SK-N-SH (cell line): Measurements from ENCODE around the gene CHST11. TPM values are rescaled to one million over a fixed set of nuclear protein-coding genes. Genes with fewer than 3 reads are reported as not detected.

ENCODE experiments used
- CTCF ChIA-PET: fragments of 300-600, 350-600 bp; formaldehyde crosslinking; extraction: SDS; loops from one replicate; lab custom pipeline; 2021; lab: Yijun Ruan, JAX
- POLR2A ChIA-PET: fragments of 350-600 bp; sonication (Branson Sonifier 250); formaldehyde crosslinking; extraction: SDS; loops from one replicate; lab custom pipeline; 2020; ENCODE audit warnings: antibody characterized with exemption, inconsistent platforms; lab: Yijun Ruan, JAX
- DNase-seq: peaks from one replicate; pipeline ENCODE4 v3.0.0; 2012
- H2AFZ ChIP-seq: fragments of 200-600 bp; sonication (generic); 2 replicates; pipeline ENCODE4 v1.8.1; 2016; ENCODE audit warnings: antibody characterized with exemption, mild to moderate bottlenecking, low read depth
- H3F3A ChIP-seq: fragments of 200-600 bp; sonication (generic); replicated peaks from 2 replicates; pipeline ENCODE3; 2016; ENCODE audit warnings: antibody characterized with exemption, mild to moderate bottlenecking; ENCODE audit not compliant: insufficient read depth
- H3K27ac ChIP-seq, 2 experiments: fragments of 200-500 bp in 1 of 2; fragments of 200-600 bp in 1 of 2; sonication (Bioruptor generic) in 1 of 2; sonication (generic), shearing (Covaris generic) in 1 of 2; 2 replicates each; pipeline versions ENCODE4 v1.5.1 to v1.6.1; 2014 to 2016; ENCODE audit warnings: low read depth in 2 of 2, inconsistent platforms in 1 of 2, low read length in 1 of 2, mild to moderate bottlenecking in 1 of 2, mixed read lengths in 1 of 2
- H3K27me3 ChIP-seq: fragments of 200-600 bp; sonication (generic), shearing (Covaris generic); 2 replicates; pipeline ENCODE4 v1.6.1; 2016; ENCODE audit warnings: mixed run types; ENCODE audit not compliant: insufficient read depth
- H3K36me3 ChIP-seq, 2 experiments: fragments of 200-500 bp in 1 of 2; fragments of 200-600 bp in 1 of 2; sonication (Bioruptor generic) in 1 of 2; sonication (generic) in 1 of 2; replicated peaks in 1 of 2; 2 replicates each; pipeline versions ENCODE3 to v1.5.1; 2014 to 2016; ENCODE audit warnings: low read length in 1 of 2, mild to moderate bottlenecking in 1 of 2; ENCODE audit not compliant: insufficient read depth in 2 of 2, control insufficient read depth in 1 of 2
- H3K4me1 ChIP-seq, 2 experiments: fragments of 200-500 bp in 1 of 2; fragments of 200-600 bp in 1 of 2; sonication (Bioruptor generic) in 1 of 2; sonication (generic), shearing (Covaris generic) in 1 of 2; 2 replicates each; pipeline versions ENCODE4 v1.5.1 to v1.6.1; 2014 to 2016; ENCODE audit warnings: low read depth in 1 of 2, low read length in 1 of 2, mixed run types in 1 of 2; ENCODE audit not compliant: insufficient read depth in 2 of 2, control insufficient read depth in 1 of 2
- H3K4me2 ChIP-seq: fragments of 200-600 bp; sonication (generic), shearing (Covaris generic); 2 replicates; pipeline ENCODE4 v1.6.1; 2017; ENCODE audit warnings: mixed run types
- H3K4me3 ChIP-seq, 2 experiments: fragments of 200-500 bp in 1 of 2; fragments of 200-600 bp in 1 of 2; sonication (Bioruptor generic) in 1 of 2; sonication (generic), shearing (Covaris generic) in 1 of 2; 2 replicates each; pipeline versions ENCODE4 v1.5.1 to v1.8.1; 2014 to 2016; ENCODE audit warnings: low read depth in 2 of 2, inconsistent platforms in 1 of 2, low read length in 1 of 2, mild to moderate bottlenecking in 1 of 2, mixed read lengths in 1 of 2, moderate library complexity in 1 of 2
- H3K79me2 ChIP-seq: fragments of 200-600 bp; sonication (generic); 2 replicates; pipeline ENCODE4 v1.8.1; 2017; ENCODE audit warnings: mild to moderate bottlenecking; ENCODE audit not compliant: insufficient read depth
- H3K9ac ChIP-seq: fragments of 200-600 bp; sonication (generic); 2 replicates; pipeline ENCODE4 v1.6.1; 2017; ENCODE audit warnings: mixed run types
- H3K9me2 ChIP-seq: fragments of 200-600 bp; sonication (generic); 2 replicates; pipeline ENCODE4 v1.6.1; 2017; ENCODE audit warnings: mixed run types
- H3K9me3 ChIP-seq: fragments of 200-600 bp; sonication (generic); 2 replicates; pipeline ENCODE4 v1.6.1; 2017; ENCODE audit warnings: mixed run types, mild to moderate bottlenecking, moderate library complexity
- H4K20me1 ChIP-seq: fragments of 200-600 bp; sonication (generic); 2 replicates; pipeline ENCODE4 v1.6.1; 2017; ENCODE audit warnings: mild to moderate bottlenecking, mixed run types; ENCODE audit not compliant: insufficient read depth
- EP300 ChIP-seq, 2 experiments: IDR thresholded peaks; 2 replicates each; pipeline versions ENCODE4 v1.4.0 to v1.6.1; 2012; ENCODE audit warnings: borderline replicate concordance in 1 of 2, low read depth in 1 of 2, low read length in 1 of 2
- EZH2phosphoT487 ChIP-seq: fragments of 200-600 bp; sonication (generic); IDR thresholded peaks from 2 replicates; pipeline ENCODE4 v1.6.1; 2017; ENCODE audit warnings: low read depth, mixed run types, mild to moderate bottlenecking, antibody characterized with exemption, moderate library complexity, borderline replicate concordance
- GABPA ChIP-seq: IDR thresholded peaks from 2 replicates; pipeline ENCODE4 v1.4.0; 2012; ENCODE audit warnings: low read depth, mild to moderate bottlenecking
- MEF2A ChIP-seq: IDR thresholded peaks from 2 replicates; pipeline ENCODE4 v1.4.0; 2012; ENCODE audit warnings: low read depth, borderline replicate concordance
- NRF1 ChIP-seq: IDR thresholded peaks from 2 replicates; pipeline ENCODE4 v1.6.1; 2012; ENCODE audit warnings: low read depth, mild to moderate bottlenecking, low read length
- POLR2AphosphoS5 ChIP-seq: IDR thresholded peaks from 2 replicates; pipeline ENCODE4 v1.6.1; 2012; ENCODE audit warnings: low read depth, low read length
- RCOR1 ChIP-seq: fragments of 150-350 bp; IDR thresholded peaks from 2 replicates; pipeline ENCODE4 v1.6.1; 2017; ENCODE audit warnings: antibody characterized with exemption, low read length
- RXRA ChIP-seq: IDR thresholded peaks from 2 replicates; pipeline ENCODE4 v1.4.0; 2012; ENCODE audit warnings: low read depth, mild to moderate bottlenecking, borderline replicate concordance
- YY1 ChIP-seq: IDR thresholded peaks from 2 replicates; pipeline ENCODE4 v1.4.0; 2012; ENCODE audit warnings: low read depth, mild to moderate bottlenecking
- WGBS: methylation state at CpG from one replicate; pipeline ENCODE4 v1.1.6; 2017; ENCODE audit warnings: low lambda C conversion rate; 5-methylcytosine and 5-hydroxymethylcytosine counted together
- polyA plus RNA-seq, 3 experiments: library from polyadenylated mRNA; depleted of rRNA; stranded (reverse); fragments of >200 nt; gene quantifications; 2 replicates each; pipeline ENCODE4 v1.2.3, GENCODE V29; 2012
- TF ChIP-seq, protein P1 (sequence below): fragments of 150-350 bp; IDR thresholded peaks from 2 replicates; pipeline ENCODE4 v1.6.1; 2016; ENCODE audit warnings: mild to moderate bottlenecking, low read depth, low read length
- TF ChIP-seq, protein P2 (sequence below): IDR thresholded peaks from 2 replicates; pipeline ENCODE4 v1.4.0; 2012; ENCODE audit warnings: low read depth
- TF ChIP-seq, protein P3 (sequence below): IDR thresholded peaks from 2 replicates; pipeline ENCODE4; 2012
- TF ChIP-seq, protein P4 (sequence below): IDR thresholded peaks from 2 replicates; pipeline ENCODE4 v1.6.1; 2012; ENCODE audit warnings: mild to moderate bottlenecking, low read depth, low read length, moderate library complexity

Gene CHST11
- polyA plus RNA-seq, 1 of the 3 experiments (the other 2 are of a cell fraction), result 18.6 TPM

DNA sequence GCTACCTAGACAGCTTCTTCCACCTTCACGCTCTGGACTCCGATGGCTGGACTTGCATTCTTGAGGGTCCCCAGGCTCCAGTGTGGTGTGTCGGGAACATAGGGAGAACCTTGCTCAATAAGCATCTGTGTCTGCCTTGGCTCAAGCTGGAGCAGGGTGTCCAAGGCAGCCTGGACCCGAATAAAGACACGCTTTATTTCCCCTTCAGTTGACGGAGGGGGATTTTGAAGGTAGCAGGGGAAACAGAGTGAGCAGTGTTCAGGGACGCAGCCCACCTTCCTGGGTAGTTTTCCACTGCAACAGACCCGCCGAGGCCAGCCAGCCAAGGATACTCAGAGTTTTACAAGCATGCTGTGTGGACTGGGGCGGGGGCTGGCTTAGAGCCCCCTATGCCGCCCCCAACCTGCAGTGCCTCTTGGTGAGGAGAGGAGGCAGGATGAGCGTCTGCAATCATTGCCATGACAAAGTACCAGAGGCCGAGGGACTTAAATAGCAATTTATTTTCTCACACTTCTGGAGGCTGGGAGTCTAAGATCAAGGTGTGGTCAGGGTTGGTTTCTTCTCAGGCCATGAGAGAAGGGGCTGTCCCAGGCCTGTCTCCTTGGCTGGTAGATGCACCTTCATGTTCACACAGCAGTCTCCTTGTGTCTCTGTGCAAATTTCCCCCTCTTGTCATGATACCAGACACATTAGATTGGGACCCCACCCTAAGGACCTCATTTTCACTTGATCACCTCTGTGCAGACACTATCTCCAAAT, 201.2 kb downstream of the CHST11 start:
- no peaks in the 10 kb centered on the region for H4K20me1 ChIP-seq
- no peak overlapping the region for H3K4me3 ChIP-seq
- no peaks in the 10 kb centered on the region for H3K36me3 ChIP-seq
- H3K4me2 ChIP-seq, result no peak overlapping the region
- H2AFZ ChIP-seq, result no peak overlapping the region
- H3K9ac ChIP-seq, result no peak overlapping the region
- POLR2A ChIA-PET, result no interaction called here
- no peak for DNase-seq
- CTCF ChIA-PET, result no interaction called here
- TF ChIP-seq, protein P1, sequence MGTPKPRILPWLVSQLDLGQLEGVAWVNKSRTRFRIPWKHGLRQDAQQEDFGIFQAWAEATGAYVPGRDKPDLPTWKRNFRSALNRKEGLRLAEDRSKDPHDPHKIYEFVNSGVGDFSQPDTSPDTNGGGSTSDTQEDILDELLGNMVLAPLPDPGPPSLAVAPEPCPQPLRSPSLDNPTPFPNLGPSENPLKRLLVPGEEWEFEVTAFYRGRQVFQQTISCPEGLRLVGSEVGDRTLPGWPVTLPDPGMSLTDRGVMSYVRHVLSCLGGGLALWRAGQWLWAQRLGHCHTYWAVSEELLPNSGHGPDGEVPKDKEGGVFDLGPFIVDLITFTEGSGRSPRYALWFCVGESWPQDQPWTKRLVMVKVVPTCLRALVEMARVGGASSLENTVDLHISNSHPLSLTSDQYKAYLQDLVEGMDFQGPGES, result no peak
- TF ChIP-seq EP300 (IDR thresholded peaks at IDR 0.05; ENCODE audit: borderline replicate concordance in 1 of 2, low read depth in 1 of 2, low read length in 1 of 2) (no peak), RXRA (no peak), MEF2A (no peak), YY1 (no peak), GABPA (no peak), EZH2phosphoT487 (no peak), RCOR1 (no peak), POLR2AphosphoS5 (no peak), NRF1 (no peak)
- TF ChIP-seq, protein P2, sequence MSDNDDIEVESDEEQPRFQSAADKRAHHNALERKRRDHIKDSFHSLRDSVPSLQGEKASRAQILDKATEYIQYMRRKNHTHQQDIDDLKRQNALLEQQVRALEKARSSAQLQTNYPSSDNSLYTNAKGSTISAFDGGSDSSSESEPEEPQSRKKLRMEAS, result no peak
- TF ChIP-seq, protein P3, sequence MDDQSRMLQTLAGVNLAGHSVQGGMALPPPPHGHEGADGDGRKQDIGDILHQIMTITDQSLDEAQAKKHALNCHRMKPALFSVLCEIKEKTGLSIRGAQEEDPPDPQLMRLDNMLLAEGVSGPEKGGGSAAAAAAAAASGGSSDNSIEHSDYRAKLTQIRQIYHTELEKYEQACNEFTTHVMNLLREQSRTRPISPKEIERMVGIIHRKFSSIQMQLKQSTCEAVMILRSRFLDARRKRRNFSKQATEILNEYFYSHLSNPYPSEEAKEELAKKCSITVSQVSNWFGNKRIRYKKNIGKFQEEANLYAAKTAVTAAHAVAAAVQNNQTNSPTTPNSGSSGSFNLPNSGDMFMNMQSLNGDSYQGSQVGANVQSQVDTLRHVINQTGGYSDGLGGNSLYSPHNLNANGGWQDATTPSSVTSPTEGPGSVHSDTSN, result no peak
- TF ChIP-seq, protein P4, sequence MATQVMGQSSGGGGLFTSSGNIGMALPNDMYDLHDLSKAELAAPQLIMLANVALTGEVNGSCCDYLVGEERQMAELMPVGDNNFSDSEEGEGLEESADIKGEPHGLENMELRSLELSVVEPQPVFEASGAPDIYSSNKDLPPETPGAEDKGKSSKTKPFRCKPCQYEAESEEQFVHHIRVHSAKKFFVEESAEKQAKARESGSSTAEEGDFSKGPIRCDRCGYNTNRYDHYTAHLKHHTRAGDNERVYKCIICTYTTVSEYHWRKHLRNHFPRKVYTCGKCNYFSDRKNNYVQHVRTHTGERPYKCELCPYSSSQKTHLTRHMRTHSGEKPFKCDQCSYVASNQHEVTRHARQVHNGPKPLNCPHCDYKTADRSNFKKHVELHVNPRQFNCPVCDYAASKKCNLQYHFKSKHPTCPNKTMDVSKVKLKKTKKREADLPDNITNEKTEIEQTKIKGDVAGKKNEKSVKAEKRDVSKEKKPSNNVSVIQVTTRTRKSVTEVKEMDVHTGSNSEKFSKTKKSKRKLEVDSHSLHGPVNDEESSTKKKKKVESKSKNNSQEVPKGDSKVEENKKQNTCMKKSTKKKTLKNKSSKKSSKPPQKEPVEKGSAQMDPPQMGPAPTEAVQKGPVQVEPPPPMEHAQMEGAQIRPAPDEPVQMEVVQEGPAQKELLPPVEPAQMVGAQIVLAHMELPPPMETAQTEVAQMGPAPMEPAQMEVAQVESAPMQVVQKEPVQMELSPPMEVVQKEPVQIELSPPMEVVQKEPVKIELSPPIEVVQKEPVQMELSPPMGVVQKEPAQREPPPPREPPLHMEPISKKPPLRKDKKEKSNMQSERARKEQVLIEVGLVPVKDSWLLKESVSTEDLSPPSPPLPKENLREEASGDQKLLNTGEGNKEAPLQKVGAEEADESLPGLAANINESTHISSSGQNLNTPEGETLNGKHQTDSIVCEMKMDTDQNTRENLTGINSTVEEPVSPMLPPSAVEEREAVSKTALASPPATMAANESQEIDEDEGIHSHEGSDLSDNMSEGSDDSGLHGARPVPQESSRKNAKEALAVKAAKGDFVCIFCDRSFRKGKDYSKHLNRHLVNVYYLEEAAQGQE, result no peak
- H3K9me3 ChIP-seq, result no peaks in the 10 kb centered on the region
- H3F3A ChIP-seq, result no peaks in the 10 kb centered on the region
- H3K27me3 ChIP-seq, result no peaks in the 10 kb centered on the region
- no peaks in the 10 kb centered on the region for H3K79me2 ChIP-seq
- 90% methylated on average over 13 of the region's 13 CpGs for WGBS
- no peaks in the 10 kb centered on the region for H3K9me2 ChIP-seq
- H3K27ac ChIP-seq, result no peak overlapping the region
- H3K4me1 ChIP-seq, result peaks cover 0 to 8% of the 10 kb centered on the region in 2 experiments; a peak in 1 of 4 replicates
